B cell (primary cell): ENCODE data around the gene CLDND2. TPM values are rescaled to one million over a fixed set of nuclear protein-coding genes. Genes with fewer than 3 reads are reported as not detected.
A peak's percentile ranks its signal among the peaks of the same experiment; 100 is the strongest.

Experiments used
- ATAC-seq: fragments of 200-7000 bp; cut with Tn5 transposase; one replicate; pipeline ENCODE4 v1.10.0; 2021; ENCODE audit warnings: low read depth, mild to moderate bottlenecking, moderate number of reproducible peaks, moderate library complexity
- CTCF ChIA-PET: fragments of 350-600 bp; sonication (Branson Sonifier 250); formaldehyde crosslinking; loops from one replicate; lab custom pipeline; 2021; ENCODE audit warnings: antibody characterized with exemption, inconsistent platforms; lab: Charles Lee
- POLR2A ChIA-PET: fragments of 350-600 bp; sonication (Branson Sonifier 250); formaldehyde crosslinking; loops from one replicate; lab custom pipeline; 2021; ENCODE audit warnings: antibody characterized with exemption; lab: Charles Lee
- DNase-seq: peaks from one replicate; pipeline ENCODE4 v3.0.0; 2013
- H2AFZ ChIP-seq: 2 replicates; pipeline ENCODE4 v1.6.1; 2012; ENCODE audit warnings: mild to moderate bottlenecking, low read depth, low read length; ENCODE audit not compliant: insufficient read depth, poor library complexity, severe bottlenecking
- H3K27ac ChIP-seq, 2 donors: 1 replicate in 1 of 2; 2 replicates in 1 of 2; pipeline ENCODE4 v1.5.1; 2012 to 2013; ENCODE audit warnings: low read length in 2 of 2, mild to moderate bottlenecking in 2 of 2, moderate library complexity in 1 of 2
- H3K27me3 ChIP-seq, 4 experiments: fragments of 200-600 bp in 1 of 4; sonication (generic) in 1 of 4; replicated peaks in 1 of 4; 1 replicate in 2 of 4; 2 replicates in 2 of 4; pipeline versions ENCODE4 v1.6.1 to v1.7.0; 2013 to 2016; ENCODE audit warnings: low read length in 3 of 4, mild to moderate bottlenecking in 2 of 4, mixed read lengths in 1 of 4, moderate library complexity in 1 of 4; ENCODE audit not compliant: insufficient read depth in 4 of 4, control insufficient read depth in 3 of 4; ENCODE audit errors: control extremely low read depth in 1 of 4
- H3K36me3 ChIP-seq, 2 experiments: replicated peaks in 1 of 2; 1 replicate in 1 of 2; 2 replicates in 1 of 2; pipeline versions ENCODE4 v1.6.1 to v1.7.1; 2013; ENCODE audit warnings: low read length in 1 of 2; ENCODE audit not compliant: insufficient read depth in 2 of 2, control insufficient read depth in 1 of 2; ENCODE audit errors: control extremely low read depth in 1 of 2, extremely low read depth in 1 of 2
- H3K4me1 ChIP-seq, 2 donors: fragments of 200-600 bp in 1 of 2; sonication (generic) in 1 of 2; 1 replicate in 1 of 2; 2 replicates in 1 of 2; pipeline versions ENCODE4 v1.5.1 to v1.6.1; 2013 to 2017; ENCODE audit warnings: low read length in 2 of 2; ENCODE audit not compliant: control insufficient read depth in 2 of 2, insufficient read depth in 2 of 2
- H3K4me2 ChIP-seq: replicated peaks from 2 replicates; pipeline ENCODE3; 2012; ENCODE audit warnings: mild to moderate bottlenecking, low read depth, low read length; ENCODE audit not compliant: poor library complexity, severe bottlenecking
- H3K4me3 ChIP-seq, 5 experiments: fragments of 200-600 bp in 1 of 5; sonication (generic) in 1 of 5; 1 replicate in 3 of 5; 2 replicates in 2 of 5; pipeline versions ENCODE4 v1.5.1 to v1.7.0; 2011 to 2016; ENCODE audit warnings: low read length in 4 of 5, mild to moderate bottlenecking in 4 of 5, low read depth in 2 of 5, control low read depth in 1 of 5, moderate library complexity in 1 of 5; ENCODE audit not compliant: insufficient read depth in 1 of 5; ENCODE audit errors: control extremely low read depth in 1 of 5, extremely low read depth in 1 of 5
- H3K79me2 ChIP-seq: fragments of 200-600 bp; sonication (generic); one replicate; pipeline ENCODE4 v1.6.0; 2016; ENCODE audit warnings: low read length; ENCODE audit not compliant: control insufficient read depth, insufficient read depth
- H3K9ac ChIP-seq: fragments of 200-600 bp; sonication (generic); 2 replicates; pipeline ENCODE4 v1.6.1; 2017; ENCODE audit warnings: mild to moderate bottlenecking, low read length, moderate library complexity
- H3K9me3 ChIP-seq, 3 donors: one replicate each; pipeline versions ENCODE4 v1.6.1 to v1.7.1; 2013; ENCODE audit warnings: low read length in 2 of 3; ENCODE audit not compliant: control insufficient read depth in 2 of 3, insufficient read depth in 1 of 3; ENCODE audit errors: control extremely low read depth in 1 of 3
- H4K20me1 ChIP-seq: 2 replicates; pipeline ENCODE4 v1.6.0; 2012; ENCODE audit warnings: mild to moderate bottlenecking, low read length; ENCODE audit not compliant: insufficient read depth, control insufficient read depth, poor library complexity, severe bottlenecking
- H3K27ac Mint-ChIP-seq: one replicate; pipeline ENCODE4 v1.8.0; 2021; ENCODE audit warnings: mixed read lengths
- H3K27me3 Mint-ChIP-seq: one replicate; pipeline ENCODE4 v1.8.0; 2021; ENCODE audit warnings: mixed read lengths
- H3K4me1 Mint-ChIP-seq: one replicate; pipeline ENCODE4 v1.8.0; 2021; ENCODE audit warnings: mixed read lengths
- H3K4me3 Mint-ChIP-seq: one replicate; pipeline ENCODE4 v1.8.0; 2021; ENCODE audit warnings: mixed read lengths
- H3K9me3 Mint-ChIP-seq: one replicate; pipeline ENCODE4 v1.8.0; 2022; ENCODE audit warnings: mixed read lengths; ENCODE audit not compliant: insufficient read depth
- CTCF ChIP-seq: fragments of 200-600 bp; IDR thresholded peaks from one replicate; pipeline ENCODE4 v1.8.0; 2022; ENCODE audit warnings: antibody characterized with exemption, mild to moderate bottlenecking
- EZH2 ChIP-seq: IDR thresholded peaks from 2 replicates; pipeline ENCODE4 v1.6.1; 2012; ENCODE audit warnings: borderline replicate concordance, low read depth, mild to moderate bottlenecking, moderate library complexity, low read length; ENCODE audit not compliant: insufficient read depth, poor library complexity, severe bottlenecking
- WGBS: methylation state at CpG from one replicate; pipeline ENCODE4 v1.1.5; 2013; ENCODE audit warnings: missing lambda C conversion rate; ENCODE audit not compliant: insufficient coverage; 5-methylcytosine and 5-hydroxymethylcytosine counted together
- intact Hi-C: fragments of 100-400 bp; cut with micrococcal nuclease; formaldehyde crosslinking; loops from one replicate; pipeline ENCODE4 v1.10.0; 2022
- polyA plus RNA-seq: library from polyadenylated mRNA; depleted of rRNA; stranded (reverse); fragments of >200 nt; gene quantifications from 2 replicates; pipeline ENCODE4 v1.2.3, GENCODE V29; 2012
- total RNA-seq, 2 donors: library from RNA; stranded (reverse); fragments of 120-200 nt in 1 of 2; gene quantifications; 1 replicate in 1 of 2; 2 replicates in 1 of 2; pipeline versions ENCODE4 v1.2.3 to v1.2.4, GENCODE V29; 2013 to 2022

CLDND2 gene
- total and polyA plus RNA-seq, 2 donors (not counting 1 experiment from before 2014, with no cell fraction given): 1.9 TPM; not detected in 1

- ATAC-seq (peak; percentile 69), DNase-seq (no peak)
- peak overlapping the region; percentile 85 to 86 for H3K27ac ChIP-seq
- Mint-ChIP-seq H3K4me3 (peak overlapping the region; percentile 99), H3K27ac (peak overlapping the region; percentile 99), H3K27me3 (peaks cover 6% of the 10 kb centered on the region), H3K4me1 (peaks cover 52% of the 10 kb centered on the region), H3K9me3 (no peaks in the 10 kb centered on the region)
- ChIA-PET POLR2A (interaction anchor here (0.5 to 1.8 kb wide), 13 partner anchors 10 to 185 kb away, joined by 3 to 14 read pairs (median 3); partner anchors contain the start of gene SIGLEC6), CTCF (interaction anchor here (0.7 to 6.6 kb wide), 20 partner anchors 10 to 360 kb away, joined by 3 to 112 read pairs (median 9); partner anchors contain the start of genes CLDND2, NKG7, SIGLEC6 and VSIG10L)
- peak overlapping the region; percentile 81 for H3K9ac ChIP-seq
- TF ChIP-seq EZH2 (no peak), CTCF (no peak)
- intact Hi-C loops: loop anchor here (1.0 to 10.0 kb wide), 8 partner anchors 19 to 240 kb away; partner anchors contain the start of gene SIGLEC6
- WGBS: 0% methylated on average over 1 of the region's 3 CpGs
- peaks cover 31 to 53% of the 10 kb centered on the region in 2 donors for H3K4me1 ChIP-seq
- H3K9me3 ChIP-seq: peaks cover 0 to 6% (median 0%) of the 10 kb centered on the region in 3 donors
- peaks cover 2 to 30% of the 10 kb centered on the region in 2 experiments for H3K36me3 ChIP-seq
- H2AFZ ChIP-seq: peak overlapping the region; percentile 89
- H4K20me1 ChIP-seq: no peaks in the 10 kb centered on the region
- peaks cover 0 to 11% (median 3%) of the 10 kb centered on the region in 4 experiments for H3K27me3 ChIP-seq
- H3K4me2 ChIP-seq: peak overlapping the region; percentile 77
- H3K79me2 ChIP-seq: peaks cover 21% of the 10 kb centered on the region
- peak overlapping the region; percentile 63 to 80 (median 69) for H3K4me3 ChIP-seq
Measured at GRCh38 chr19:51417810-51418157, 49.0 kb upstream of the CLDND2 start.
